Stomach (tissue), 4 donors: ENCODE results near the gene KCTD16.

Experiments
- POLR2AphosphoS5 ChIP-seq, 3 donors: sonication (generic); formaldehyde crosslinking; IDR thresholded peaks; one replicate each; pipeline ENCODE4 v1.6.1; 2016; ENCODE audit warnings: antibody characterized with exemption in 3 of 3
- TF ChIP-seq, protein P1 (sequence below), 7 experiments: fragments of 450-650 bp in 4 of 7; fragments of 200-600 bp in 3 of 7; sonication (generic) in 3 of 7; IDR thresholded peaks; one replicate each; pipeline ENCODE4 v1.5.1; 2016 to 2019; ENCODE audit warnings: antibody characterized with exemption in 7 of 7, control low read depth in 2 of 7, mild to moderate bottlenecking in 1 of 7

DNA sequence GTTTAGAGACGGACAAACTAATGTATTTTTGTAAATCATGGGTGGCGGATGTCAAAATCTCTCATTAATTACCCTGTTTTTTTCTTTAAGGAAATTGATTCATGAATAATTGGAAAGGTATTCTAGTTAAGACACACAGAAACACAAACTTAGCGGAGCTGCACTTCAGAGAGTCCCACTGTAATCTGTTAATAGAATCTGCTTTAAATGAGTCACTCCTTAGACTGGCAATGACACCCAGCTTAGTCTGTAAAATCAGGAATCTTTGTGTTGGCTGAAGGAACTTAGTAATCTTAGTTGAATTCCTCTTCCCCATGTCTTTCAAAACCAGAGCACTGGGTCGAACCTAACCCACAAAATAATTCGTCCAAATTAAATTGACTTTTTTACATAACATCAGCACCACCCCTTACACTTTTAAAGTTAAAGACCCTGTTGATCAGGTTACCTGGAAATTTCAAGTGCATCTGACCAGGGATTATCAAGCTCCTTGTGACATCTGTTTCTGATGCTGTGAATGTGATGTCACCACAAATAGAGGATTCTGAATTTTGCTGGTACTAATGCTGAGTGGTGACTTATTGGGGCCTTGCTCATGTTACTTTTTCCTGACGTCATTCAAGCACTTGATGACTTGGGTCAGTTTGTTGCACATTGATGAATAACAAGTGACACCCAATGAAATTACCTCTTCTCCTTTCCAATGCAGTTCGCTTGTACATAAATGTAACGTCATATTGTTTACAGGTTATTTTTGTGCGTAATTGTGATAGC is 313.6 kb downstream of the KCTD16 start:
- TF ChIP-seq, protein P1, sequence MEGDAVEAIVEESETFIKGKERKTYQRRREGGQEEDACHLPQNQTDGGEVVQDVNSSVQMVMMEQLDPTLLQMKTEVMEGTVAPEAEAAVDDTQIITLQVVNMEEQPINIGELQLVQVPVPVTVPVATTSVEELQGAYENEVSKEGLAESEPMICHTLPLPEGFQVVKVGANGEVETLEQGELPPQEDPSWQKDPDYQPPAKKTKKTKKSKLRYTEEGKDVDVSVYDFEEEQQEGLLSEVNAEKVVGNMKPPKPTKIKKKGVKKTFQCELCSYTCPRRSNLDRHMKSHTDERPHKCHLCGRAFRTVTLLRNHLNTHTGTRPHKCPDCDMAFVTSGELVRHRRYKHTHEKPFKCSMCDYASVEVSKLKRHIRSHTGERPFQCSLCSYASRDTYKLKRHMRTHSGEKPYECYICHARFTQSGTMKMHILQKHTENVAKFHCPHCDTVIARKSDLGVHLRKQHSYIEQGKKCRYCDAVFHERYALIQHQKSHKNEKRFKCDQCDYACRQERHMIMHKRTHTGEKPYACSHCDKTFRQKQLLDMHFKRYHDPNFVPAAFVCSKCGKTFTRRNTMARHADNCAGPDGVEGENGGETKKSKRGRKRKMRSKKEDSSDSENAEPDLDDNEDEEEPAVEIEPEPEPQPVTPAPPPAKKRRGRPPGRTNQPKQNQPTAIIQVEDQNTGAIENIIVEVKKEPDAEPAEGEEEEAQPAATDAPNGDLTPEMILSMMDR (IDR thresholded peaks at IDR 0.05), result no peak
- no peak for TF ChIP-seq POLR2AphosphoS5 (IDR thresholded peaks at IDR 0.05)
